ENCODE data around the gene PM20D2.

PM20D2 gene

GRCh38 chr6:89146718-89147700 is 1.2 kb downstream of the PM20D2 start:
- DNase-seq: peak; percentile 12 to 18

- DNase-seq: no peak
Observed at GRCh38 chr6:89148016-89148750, 2.3 kb downstream of the PM20D2 start.

- DNase-seq: no peak
Observed at GRCh38 chr6:89154131-89154530, 8.3 kb downstream of the PM20D2 start.

GRCh38 chr6:89160331-89161092 is 14.7 kb downstream of the PM20D2 start:
- DNase-seq: no peak

- no peak for DNase-seq
Observed at GRCh38 chr6:89161326-89162046, 15.6 kb downstream of the PM20D2 start.

- no peak for DNase-seq
Observed at GRCh38 chr6:89162047-89162371, 16.2 kb downstream of the PM20D2 start.

- DNase-seq: no peak
Observed at GRCh38 chr6:89172131-89172530, 26.3 kb downstream of the PM20D2 start.

GRCh38 chr6:89173634-89174033 is 27.8 kb downstream of the PM20D2 start:
- DNase-seq: no peak

- DNase-seq: no peak
Observed at GRCh38 chr6:89180112-89180511, 34.3 kb downstream of the PM20D2 start.

GRCh38 chr6:89180971-89181370 is 35.1 kb downstream of the PM20D2 start:
- DNase-seq: no peak

- no peak for DNase-seq
Observed at GRCh38 chr6:89183294-89183693, 37.4 kb downstream of the PM20D2 start.

GRCh38 chr6:89184344-89184743 is 38.5 kb downstream of the PM20D2 start:
- DNase-seq: no peak

GRCh38 chr6:89186762-89187161 is 40.9 kb downstream of the PM20D2 start:
- no peak for DNase-seq

- DNase-seq: no peak
Observed at GRCh38 chr6:89187504-89187903, 41.6 kb downstream of the PM20D2 start.

- no peak for DNase-seq
Observed at GRCh38 chr6:89190741-89191140, 44.9 kb downstream of the PM20D2 start.

GRCh38 chr6:89194559-89194958 is 48.7 kb downstream of the PM20D2 start:
- no peak for DNase-seq

- DNase-seq: no peak
Observed at GRCh38 chr6:89197141-89197540, 51.3 kb downstream of the PM20D2 start.

- DNase-seq: no peak
Observed at GRCh38 chr6:89198235-89198634, 52.4 kb downstream of the PM20D2 start.

- no peak for DNase-seq
Observed at GRCh38 chr6:89199579-89199978, 53.7 kb downstream of the PM20D2 start.

GRCh38 chr6:89200706-89201215 is 54.9 kb downstream of the PM20D2 start:
- DNase-seq: no peak

- DNase-seq: no peak
Observed at GRCh38 chr6:89204096-89204495, 58.2 kb downstream of the PM20D2 start.

- DNase-seq: no peak
Observed at GRCh38 chr6:89205819-89206218, 60.0 kb downstream of the PM20D2 start.
